Renal cortex interstitium (tissue), 15 donors: ENCODE measurements around the gene SIPA1L3. TPM values are rescaled to one million over a fixed set of nuclear protein-coding genes. Genes with fewer than 3 reads are reported as not detected.
A peak's percentile ranks its signal among the peaks of the same experiment; 100 is the strongest.
"Not testable (repeated sequence)": the region's sequence is repeated elsewhere in the genome, so short reads cannot be mapped to it uniquely, and the experiment has no call there.

Experiments
- DNase-seq, 11 donors: peaks; one replicate each; pipeline ENCODE4 v3.0.0-alpha.2; 2013; ENCODE audit warnings: low read depth in 9 of 11, low spot score in 4 of 11; ENCODE audit errors: extremely low read depth in 1 of 11
- long read RNA-seq, 16 experiments: transcript quantifications; one replicate each; lab custom pipeline, GENCODE V29; 2026
- polyA plus RNA-seq, 3 donors: library from polyadenylated mRNA; unstranded; fragments of 120-200 nt; gene quantifications; one replicate each; pipeline ENCODE4 v1.2.1, GENCODE V29; 2013; ENCODE audit not compliant: insufficient read length in 3 of 3

SIPA1L3 gene
- 10 to 100 TPM; 17.8 to 24.8 (median 21.1) TPM for polyA plus RNA-seq
- long read RNA-seq, donor 1, partial matches to known transcripts, result 7 of 11 reads
- long read RNA-seq, donor 1, other reads (novel, unspliced or antisense), result 0 of 11 reads
- long read RNA-seq, donor 2, partial matches to known transcripts, result 0 of 2 reads
- long read RNA-seq, donor 2, other reads (novel, unspliced or antisense), result 0 of 2 reads
- long read RNA-seq, donor 3, partial matches to known transcripts, result 5 of 7 reads
- long read RNA-seq, donor 3, other reads (novel, unspliced or antisense), result 0 of 7 reads
- long read RNA-seq, donor 4, partial matches to known transcripts, result 0 of 1 reads
- long read RNA-seq, donor 4, other reads (novel, unspliced or antisense), result 0 of 1 reads
- long read RNA-seq, donor 5, transcript SIPA1L3-202 (3 exons, 608 nt), result major isoform, 6 of 33 reads
- long read RNA-seq, donor 5, partial matches to known transcripts, result 21 of 33 reads
- long read RNA-seq, donor 5, other reads (novel, unspliced or antisense), result 0 of 33 reads
- long read RNA-seq, donor 6, partial matches to known transcripts, result 0 of 8 reads
- long read RNA-seq, donor 6, other reads (novel, unspliced or antisense), result 0 of 8 reads
- long read RNA-seq, donor 7, partial matches to known transcripts, result 0 of 4 reads
- long read RNA-seq, donor 7, other reads (novel, unspliced or antisense), result 0 of 4 reads
- long read RNA-seq, donor 8, partial matches to known transcripts, result 9 of 16 reads
- long read RNA-seq, donor 8, other reads (novel, unspliced or antisense), result 0 of 16 reads
- long read RNA-seq, donor 9, partial matches to known transcripts, result 0 of 1 reads
- long read RNA-seq, donor 9, other reads (novel, unspliced or antisense), result 0 of 1 reads
- long read RNA-seq, donor 10, partial matches to known transcripts, result 0 of 3 reads
- long read RNA-seq, donor 10, other reads (novel, unspliced or antisense), result 0 of 3 reads
- long read RNA-seq, donor 11, result 0 reads
- long read RNA-seq, donor 12, partial matches to known transcripts, result 0 of 1 reads
- long read RNA-seq, donor 12, other reads (novel, unspliced or antisense), result 0 of 1 reads
- long read RNA-seq, donor 13, partial matches to known transcripts, result 0 of 5 reads
- long read RNA-seq, donor 13, other reads (novel, unspliced or antisense), result 0 of 5 reads
- long read RNA-seq, donor 14, partial matches to known transcripts, result 8 of 9 reads
- long read RNA-seq, donor 14, other reads (novel, unspliced or antisense), result 0 of 9 reads
- long read RNA-seq, donor 15, result 0 reads
- long read RNA-seq, donor 16, partial matches to known transcripts, result 26 of 29 reads
- long read RNA-seq, donor 16, other reads (novel, unspliced or antisense), result 0 of 29 reads

GRCh38 chr19:37906869-37907734 lies at the start of gene SIPA1L3:
SIPA1L3 (plus strand) TSS chr19:37907208; CDS start chr19:38081566, 174,358 bp downstream.
- peak; percentile 86 to 96 (median 93) for DNase-seq

DNA sequence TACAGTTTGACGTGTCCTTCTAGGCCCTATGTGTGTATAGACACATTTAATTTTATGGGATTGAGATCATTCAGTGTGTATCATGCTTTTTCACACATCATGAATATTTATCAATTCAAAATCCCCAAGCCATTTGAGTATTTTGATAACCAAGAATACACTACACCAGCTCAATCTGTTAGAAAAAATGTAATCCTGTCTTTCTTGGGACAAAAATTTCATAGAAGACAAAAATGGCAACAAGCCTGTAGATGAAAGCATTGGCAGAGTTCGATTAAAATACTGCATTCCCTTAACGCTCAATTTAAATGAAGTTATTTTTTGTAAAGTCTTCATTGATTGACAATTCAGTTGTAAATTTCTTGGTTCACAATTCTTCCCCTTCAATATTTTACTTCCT lies 42.5 kb upstream of the SIPA1L3 start:
- no peak for DNase-seq

DNA sequence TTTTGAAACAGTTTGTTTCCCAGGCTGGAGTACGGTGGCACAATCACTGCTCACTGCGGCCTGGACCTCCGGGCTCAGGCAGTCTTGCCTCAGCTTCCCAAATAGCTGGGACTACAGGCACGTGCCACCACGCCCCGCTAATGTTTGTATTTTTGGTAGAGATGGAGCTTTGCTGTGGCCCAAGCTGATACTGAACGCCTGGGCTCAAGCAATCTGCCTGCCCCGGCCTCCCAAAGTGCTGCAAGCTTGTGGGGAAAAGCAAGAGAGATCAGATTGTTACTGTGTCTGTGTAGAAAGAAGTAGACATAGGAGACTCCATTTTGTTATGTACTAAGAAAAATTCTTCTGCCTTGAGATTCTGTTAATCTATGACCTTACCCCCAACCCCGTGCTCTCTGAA lies 41.1 kb upstream of the SIPA1L3 start:
- DNase-seq, result not testable (repeated sequence)

- DNase-seq, result no peak
Observed at GRCh38 chr19:37867831-37868230, 39.2 kb upstream of the SIPA1L3 start.

DNA sequence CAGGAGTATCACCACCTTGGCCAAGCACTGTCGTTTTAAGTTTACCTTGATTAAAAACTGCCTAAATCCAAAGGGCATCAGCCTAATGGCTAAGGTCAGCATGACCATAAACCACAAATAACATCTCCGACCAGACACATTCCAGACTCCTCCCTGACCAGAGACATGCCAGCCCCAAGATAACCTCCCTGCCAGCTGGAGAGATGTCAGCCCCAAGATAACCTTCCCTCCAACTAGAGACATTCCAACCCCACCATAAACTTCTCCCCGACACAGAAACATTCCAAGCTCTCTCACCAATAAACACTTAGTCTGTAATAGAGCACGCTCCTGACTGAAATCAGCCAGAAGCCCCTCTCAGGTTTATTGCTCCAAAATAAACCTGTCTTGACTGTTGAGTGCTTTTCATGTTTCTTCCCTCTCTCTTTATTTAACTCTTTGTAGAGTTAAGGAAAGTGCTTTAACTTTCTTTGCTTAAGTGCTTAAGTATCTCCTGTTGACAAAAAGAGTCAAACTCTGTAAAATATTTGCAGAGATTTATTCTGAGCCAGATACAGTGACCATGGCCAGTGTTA lies 37.2 kb upstream of the SIPA1L3 start:
- DNase-seq, result no peak

GRCh38 chr19:37872383-37872782 lies 34.6 kb upstream of the SIPA1L3 start:
- DNase-seq, result no peak

GRCh38 chr19:37874784-37875183 lies 32.2 kb upstream of the SIPA1L3 start:
- peak in 7 of 11 donors; percentile 17 to 65 (median 50) for DNase-seq

- no peak for DNase-seq
Observed at GRCh38 chr19:37876032-37876431, 31.0 kb upstream of the SIPA1L3 start.

DNA sequence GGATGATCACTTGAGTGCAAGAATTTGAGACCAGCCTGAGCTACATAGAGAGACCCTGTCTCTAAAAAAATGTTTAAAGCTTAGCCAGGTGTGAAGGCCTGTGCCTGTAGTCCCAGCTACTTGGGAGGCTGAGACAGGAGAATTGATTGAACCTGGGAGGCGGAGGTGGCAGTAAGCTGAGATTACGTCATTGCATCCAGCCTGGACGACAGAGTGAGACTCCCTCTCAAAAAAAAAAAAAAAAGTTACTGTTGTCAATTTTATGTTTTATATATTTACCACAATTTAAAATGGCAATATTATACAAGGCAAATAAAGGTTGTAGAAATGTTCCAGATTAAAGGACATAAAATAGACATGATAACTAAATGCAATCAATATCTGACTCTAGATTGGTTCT lies 29.9 kb upstream of the SIPA1L3 start:
- no peak for DNase-seq

GRCh38 chr19:37885392-37885791 lies 21.6 kb upstream of the SIPA1L3 start:
- DNase-seq, result no peak

GRCh38 chr19:37886571-37886970 lies 20.4 kb upstream of the SIPA1L3 start:
- DNase-seq, result no peak

- no peak for DNase-seq
Observed at GRCh38 chr19:37893845-37894575, 13.0 kb upstream of the SIPA1L3 start.

DNA sequence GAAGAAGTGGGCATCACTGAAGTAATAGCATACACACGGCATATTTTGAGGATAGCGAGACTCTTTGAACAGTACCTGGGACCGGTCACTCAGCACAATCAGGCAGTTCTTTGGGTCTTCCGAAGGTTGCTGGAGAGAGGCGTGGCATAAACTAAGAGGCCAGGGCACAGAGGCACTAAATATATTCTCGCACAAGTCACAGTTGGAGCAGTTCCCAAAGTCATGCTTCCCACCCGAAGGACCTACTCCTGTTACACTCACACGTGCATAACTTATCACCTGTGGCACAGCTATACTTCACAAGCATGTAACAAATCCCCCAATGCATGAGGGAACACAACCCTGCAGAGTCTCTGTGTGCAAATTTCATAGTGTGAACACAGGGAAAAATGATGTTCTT lies 10.8 kb upstream of the SIPA1L3 start:
- no peak for DNase-seq

DNA sequence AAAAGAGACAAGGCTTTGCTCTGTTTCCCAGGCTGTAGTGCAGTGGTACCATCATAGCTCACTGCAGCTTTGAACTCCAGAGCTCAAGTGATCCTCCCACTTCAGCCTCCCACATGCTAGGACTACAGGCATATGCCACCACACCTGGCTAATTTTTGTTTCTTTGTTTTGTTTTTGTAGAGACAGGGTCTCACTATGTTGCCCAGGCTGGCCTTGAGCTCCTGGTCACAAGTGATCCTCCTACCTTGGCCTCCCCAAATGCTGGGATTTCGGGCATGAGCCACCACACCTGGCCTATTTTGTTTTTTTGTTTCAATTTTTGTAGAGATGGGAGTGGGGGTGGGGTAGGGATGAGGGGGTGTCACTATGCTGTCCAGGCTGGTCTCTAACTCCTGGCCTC lies 7.6 kb upstream of the SIPA1L3 start:
- DNase-seq, result no peak

DNA sequence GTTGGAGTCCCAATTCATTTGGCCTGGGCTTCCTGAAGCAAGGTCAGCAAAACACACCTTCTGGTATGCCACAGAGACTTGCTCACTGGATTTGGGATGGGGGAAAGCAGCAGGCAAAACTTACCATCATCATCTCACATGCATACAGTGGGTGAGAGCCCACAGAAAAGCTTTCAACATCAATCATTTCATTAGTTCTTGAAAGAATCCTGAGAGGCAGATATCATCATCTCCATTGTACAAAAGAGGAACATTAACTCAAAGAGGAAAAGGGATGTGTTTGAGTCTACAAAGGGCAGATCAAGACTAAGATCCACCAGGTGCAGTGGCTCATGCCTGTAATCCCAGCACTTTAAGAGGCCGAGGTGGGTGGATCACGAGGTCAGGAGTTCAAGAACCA lies 7.0 kb upstream of the SIPA1L3 start:
- DNase-seq, result no peak

DNA sequence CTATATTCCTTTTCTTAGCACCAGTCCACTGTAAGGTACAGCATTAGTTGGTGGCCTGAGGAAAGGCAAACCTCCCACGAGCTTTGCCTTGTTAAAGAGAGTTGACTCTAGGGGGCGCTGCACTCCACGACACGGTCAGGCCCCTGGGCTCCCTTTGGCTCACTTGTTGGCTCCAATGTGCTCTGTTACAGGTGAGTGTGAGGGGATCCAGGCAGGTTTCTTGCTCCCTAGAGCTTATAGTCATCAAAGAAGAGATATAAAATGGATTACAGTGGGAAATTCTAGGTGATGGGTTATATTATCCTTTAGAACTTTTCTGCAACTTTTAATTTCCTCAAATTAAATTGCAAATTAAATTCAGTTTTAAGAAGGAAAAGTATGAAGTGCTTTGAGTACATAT lies 4.3 kb upstream of the SIPA1L3 start:
- DNase-seq, result peak in 10 of 11 donors; percentile 58 to 78 (median 68)

- DNase-seq, result no peak
Observed at GRCh38 chr19:37903096-37903495, 3.9 kb upstream of the SIPA1L3 start.
